Endothelial cell of umbilical vein (primary cell): ENCODE data around the gene ANKS1B. TPM values are rescaled to one million over a fixed set of nuclear protein-coding genes. Genes with fewer than 3 reads are reported as not detected.

Source experiments
- BruUV-seq: library from RNA; stranded (reverse); fragments of 400-500 nt; replicated peaks from 2 replicates; lab custom pipeline; 2021; lab: Mats Ljungman, UMichigan
- CTCF ChIA-PET: fragments of 300-600, 350-600 bp; sonication (Branson Sonifier 250); formaldehyde crosslinking; loops from one replicate; lab custom pipeline; 2021; ENCODE audit warnings: antibody characterized with exemption, inconsistent platforms; lab: Charles Lee
- POLR2A ChIA-PET: fragments of 300-600, 350-600 bp; sonication (Branson Sonifier 250); formaldehyde crosslinking; loops from one replicate; lab custom pipeline; 2021; ENCODE audit warnings: antibody characterized with exemption, inconsistent platforms; lab: Charles Lee
- DNase-seq: peaks from one replicate; pipeline ENCODE4 v3.0.0-alpha.2; 2011; ENCODE audit warnings: low read depth, low spot score
- FAIRE-seq: peaks from 2 replicates; lab custom pipeline; 2011; peaks lifted over from hg19 to GRCh38; lab: Jason Lieb, UNC
- H2AFZ ChIP-seq: 2 replicates; pipeline ENCODE4 v1.6.0; 2012; ENCODE audit warnings: low read depth, low read length, control low read depth, inconsistent platforms
- H3K27ac ChIP-seq: 2 replicates; pipeline ENCODE4 v1.5.1; 2011; ENCODE audit warnings: low read depth, mild to moderate bottlenecking, control low read depth, low read length, moderate library complexity; ENCODE audit not compliant: insufficient read depth
- H3K27me3 ChIP-seq, 2 experiments: 2 replicates each; pipeline versions ENCODE4 v1.6.0 to v1.6.1; 2011; ENCODE audit warnings: low read length in 2 of 2, mixed read lengths in 1 of 2; ENCODE audit not compliant: control insufficient read depth in 2 of 2, insufficient read depth in 2 of 2
- H3K36me3 ChIP-seq, 2 experiments: 2 replicates in 1 of 2; 3 replicates in 1 of 2; pipeline ENCODE4 v1.5.1; 2011; ENCODE audit warnings: low read length in 2 of 2, mild to moderate bottlenecking in 1 of 2, moderate library complexity in 1 of 2; ENCODE audit not compliant: control insufficient read depth in 2 of 2, insufficient read depth in 2 of 2; ENCODE audit errors: extremely low read depth in 1 of 2
- H3K4me1 ChIP-seq: 3 replicates; pipeline ENCODE4 v1.5.1; 2011; ENCODE audit warnings: mild to moderate bottlenecking, low read length; ENCODE audit not compliant: control insufficient read depth, insufficient read depth; ENCODE audit errors: extremely low read depth
- H3K4me2 ChIP-seq: 2 replicates; pipeline ENCODE4 v1.6.1; 2011; ENCODE audit warnings: low read length, control low read depth, mixed read lengths; ENCODE audit not compliant: insufficient read depth
- H3K4me3 ChIP-seq, 3 experiments: fragments of 200-600 bp in 1 of 3; sonication (generic), shearing (Covaris generic) in 1 of 3; replicated peaks in 1 of 3; 2 replicates each; pipeline ENCODE4 v1.5.1; 2011 to 2016; ENCODE audit warnings: control low read depth in 3 of 3, low read length in 3 of 3, mild to moderate bottlenecking in 2 of 3, inconsistent platforms in 1 of 3, low read depth in 1 of 3, moderate library complexity in 1 of 3; ENCODE audit not compliant: insufficient read depth in 1 of 3
- H3K79me2 ChIP-seq: 2 replicates; pipeline ENCODE4 v1.6.0; 2012; ENCODE audit warnings: low read length, inconsistent platforms; ENCODE audit not compliant: control insufficient read depth, insufficient read depth
- H3K9ac ChIP-seq: replicated peaks from 2 replicates; pipeline ENCODE3; 2011; ENCODE audit warnings: low read length, control low read depth; ENCODE audit not compliant: insufficient read depth; ENCODE audit errors: extremely low read depth
- H3K9me1 ChIP-seq: replicated peaks from 3 replicates; pipeline ENCODE4 v1.6.0; 2011; ENCODE audit warnings: mild to moderate bottlenecking, low read length; ENCODE audit not compliant: control insufficient read depth, insufficient read depth; ENCODE audit errors: extremely low read depth
- H3K9me3 ChIP-seq: replicated peaks from 2 replicates; pipeline ENCODE4 v1.5.1; 2012; ENCODE audit warnings: low read length, inconsistent platforms; ENCODE audit not compliant: control insufficient read depth, insufficient read depth
- H4K20me1 ChIP-seq: replicated peaks from 2 replicates; pipeline ENCODE3; 2011; ENCODE audit warnings: mild to moderate bottlenecking, low read length; ENCODE audit not compliant: control insufficient read depth, insufficient read depth; ENCODE audit errors: extremely low read depth
- EZH2 ChIP-seq: IDR thresholded peaks from 2 replicates; pipeline ENCODE4 v1.6.1; 2012; ENCODE audit warnings: borderline replicate concordance, low read depth, mild to moderate bottlenecking, moderate library complexity, low read length, inconsistent platforms; ENCODE audit not compliant: severe bottlenecking
- FOS ChIP-seq: IDR thresholded peaks from 2 replicates; pipeline ENCODE4 v1.6.1; 2011; ENCODE audit warnings: mild to moderate bottlenecking, low read length, moderate library complexity, borderline replicate concordance; ENCODE audit not compliant: insufficient read depth
- GATA2 ChIP-seq: IDR thresholded peaks from 2 replicates; pipeline ENCODE4 v1.7.0; 2011; ENCODE audit warnings: low read depth, mild to moderate bottlenecking, moderate library complexity, mixed read lengths, low read length; ENCODE audit not compliant: insufficient read length, insufficient read depth
- JUN ChIP-seq: IDR thresholded peaks from 2 replicates; pipeline ENCODE4 v1.6.1; 2011; ENCODE audit warnings: borderline replicate concordance, low read depth; ENCODE audit not compliant: insufficient read length, insufficient read depth
- MYC ChIP-seq: IDR thresholded peaks from one replicate; pipeline ENCODE4 v1.6.1; 2011; ENCODE audit warnings: mild to moderate bottlenecking, low read depth, low read length
- POLR2A ChIP-seq: IDR thresholded peaks from 2 replicates; pipeline ENCODE4 v1.6.1; 2012; ENCODE audit warnings: low read depth, mild to moderate bottlenecking, control low read depth, low read length
- POLR2AphosphoS5 ChIP-seq: IDR thresholded peaks from 2 replicates; pipeline ENCODE4 v1.6.1; 2012; ENCODE audit warnings: low read depth, mild to moderate bottlenecking, control low read depth, low read length, moderate library complexity; ENCODE audit not compliant: insufficient read depth
- dilution Hi-C: fragments of 300-500 bp; cut with MboI; formaldehyde crosslinking; loops from one replicate; pipeline ENCODE4 v1.15.0; 2019; ENCODE audit warnings: low sequenced_read_pairs; ENCODE audit not compliant: extremely low pct_ligation_motif_present
- intact Hi-C: fragments of 100-400 bp; cut with micrococcal nuclease; formaldehyde crosslinking; loops from one replicate; pipeline ENCODE4 v1.10.0; 2022
- polyA plus RNA-seq, 4 experiments: library from polyadenylated mRNA; depleted of rRNA in 3 of 4; stranded (reverse) in 3 of 4; unstranded in 1 of 4; fragments of >200 nt; gene quantifications; 2 replicates each; pipeline versions ENCODE4 v1.2.1 to v1.2.3, GENCODE V29; 2011 to 2012; ENCODE audit warnings: missing spikeins in 1 of 4
- total RNA-seq: library from RNA; stranded (reverse); gene quantifications from 2 replicates; pipeline ENCODE4 v1.2.3, GENCODE V29; 2021
- TF ChIP-seq, protein P1 (sequence below), 2 donors: IDR thresholded peaks; 1 replicate in 1 of 2; 2 replicates in 1 of 2; pipeline ENCODE4 v1.5.1; 2011; ENCODE audit warnings: low read length in 2 of 2, mild to moderate bottlenecking in 2 of 2, moderate library complexity in 2 of 2, control low read depth in 1 of 2, inconsistent platforms in 1 of 2, low read depth in 1 of 2; ENCODE audit not compliant: insufficient read depth in 1 of 2; ENCODE audit errors: extremely low read depth in 1 of 2
- TF ChIP-seq, protein P2 (sequence below): IDR thresholded peaks from 2 replicates; pipeline ENCODE4 v1.6.1; 2011; ENCODE audit not compliant: insufficient read depth, insufficient read length

Gene ANKS1B
- total and polyA plus RNA-seq, 2 donors (not counting 3 experiments of a cell fraction or from before 2014, with no cell fraction given): 0.15 to 0.38 TPM

DNA sequence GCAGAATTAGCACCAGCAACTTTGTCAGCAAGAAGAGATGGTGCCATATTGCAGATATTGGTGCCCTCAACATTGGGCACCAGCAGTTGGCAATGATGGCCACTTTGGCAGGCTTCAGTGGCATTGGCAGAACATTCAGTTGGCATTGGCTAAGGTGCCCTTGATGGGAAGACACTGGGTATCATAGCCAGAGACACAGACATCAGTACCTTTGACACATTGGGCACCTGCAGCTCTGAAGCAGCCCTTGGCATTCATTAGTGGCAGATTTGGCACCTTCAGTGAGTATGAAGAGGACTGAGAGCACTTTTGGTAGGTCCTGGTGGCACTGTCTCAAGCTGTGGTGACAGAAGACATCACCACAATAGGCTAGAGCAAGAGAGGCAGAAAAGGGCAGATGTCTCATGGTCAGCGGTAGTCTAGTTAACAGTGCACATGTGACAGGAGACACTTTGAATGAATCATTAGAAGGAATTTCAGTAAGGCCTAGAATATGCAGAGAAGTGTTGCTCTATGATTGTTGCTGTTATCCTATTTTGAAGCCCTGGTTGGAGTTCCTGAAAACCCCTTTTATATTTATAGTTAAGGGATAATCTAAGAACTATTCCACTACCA, 917.5 kb downstream of the ANKS1B start:
- no peak for TF ChIP-seq MYC
- TF ChIP-seq GATA2: no peak
- TF ChIP-seq, protein P1, sequence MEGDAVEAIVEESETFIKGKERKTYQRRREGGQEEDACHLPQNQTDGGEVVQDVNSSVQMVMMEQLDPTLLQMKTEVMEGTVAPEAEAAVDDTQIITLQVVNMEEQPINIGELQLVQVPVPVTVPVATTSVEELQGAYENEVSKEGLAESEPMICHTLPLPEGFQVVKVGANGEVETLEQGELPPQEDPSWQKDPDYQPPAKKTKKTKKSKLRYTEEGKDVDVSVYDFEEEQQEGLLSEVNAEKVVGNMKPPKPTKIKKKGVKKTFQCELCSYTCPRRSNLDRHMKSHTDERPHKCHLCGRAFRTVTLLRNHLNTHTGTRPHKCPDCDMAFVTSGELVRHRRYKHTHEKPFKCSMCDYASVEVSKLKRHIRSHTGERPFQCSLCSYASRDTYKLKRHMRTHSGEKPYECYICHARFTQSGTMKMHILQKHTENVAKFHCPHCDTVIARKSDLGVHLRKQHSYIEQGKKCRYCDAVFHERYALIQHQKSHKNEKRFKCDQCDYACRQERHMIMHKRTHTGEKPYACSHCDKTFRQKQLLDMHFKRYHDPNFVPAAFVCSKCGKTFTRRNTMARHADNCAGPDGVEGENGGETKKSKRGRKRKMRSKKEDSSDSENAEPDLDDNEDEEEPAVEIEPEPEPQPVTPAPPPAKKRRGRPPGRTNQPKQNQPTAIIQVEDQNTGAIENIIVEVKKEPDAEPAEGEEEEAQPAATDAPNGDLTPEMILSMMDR (IDR thresholded peaks at IDR 0.05; ENCODE audit: extremely low read depth in 1 of 2, insufficient read depth in 1 of 2, low read depth in 1 of 2, low read length in 2 of 2): no peak
- TF ChIP-seq, protein P2, sequence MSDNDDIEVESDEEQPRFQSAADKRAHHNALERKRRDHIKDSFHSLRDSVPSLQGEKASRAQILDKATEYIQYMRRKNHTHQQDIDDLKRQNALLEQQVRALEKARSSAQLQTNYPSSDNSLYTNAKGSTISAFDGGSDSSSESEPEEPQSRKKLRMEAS: no peak
- no peak overlapping the region for H3K9ac ChIP-seq
- no peak overlapping the region for H3K27ac ChIP-seq
- FAIRE-seq (no peak), DNase-seq (no peak)
- H3K79me2 ChIP-seq: no peaks in the 10 kb centered on the region
- POLR2A ChIA-PET: no interaction called here
- no TSS peak for BruUV-seq
- H2AFZ ChIP-seq: no peak overlapping the region
- H3K27me3 ChIP-seq: no peaks in the 10 kb centered on the region
- no peaks in the 10 kb centered on the region for H3K9me3 ChIP-seq
- H3K4me3 ChIP-seq: no peak overlapping the region
- intact Hi-C loops (no loop called here), dilution Hi-C loops (no loop called here)
- no peak overlapping the region for H3K4me2 ChIP-seq
- H3K9me1 ChIP-seq: no peaks in the 10 kb centered on the region
- no peaks in the 10 kb centered on the region for H3K4me1 ChIP-seq
- CTCF ChIA-PET: no interaction called here
- no peaks in the 10 kb centered on the region for H4K20me1 ChIP-seq
- H3K36me3 ChIP-seq: no peaks in the 10 kb centered on the region

DNA sequence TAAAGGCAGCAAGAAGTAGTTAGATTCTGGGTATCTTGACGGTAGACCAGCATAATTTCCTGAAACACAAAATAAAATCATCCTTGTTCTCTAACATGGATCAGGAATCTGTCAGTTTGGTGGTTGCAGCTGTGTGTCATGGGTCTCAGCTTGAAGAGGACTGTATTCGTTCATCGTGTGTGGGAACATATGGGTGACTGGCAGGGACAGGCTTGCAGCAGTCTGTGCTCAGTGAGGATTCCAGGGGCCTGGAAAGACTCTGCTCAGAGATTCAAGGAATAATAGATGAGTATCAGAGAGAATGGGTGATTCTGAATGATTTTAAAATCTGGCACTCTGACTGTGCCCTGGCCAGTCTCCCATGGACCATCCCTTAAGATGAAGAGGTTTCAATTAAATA, 918.0 kb downstream of the ANKS1B start:
- Histone ChIP-seq H3K79me2 (no peaks in the 10 kb centered on the region), H3K4me1 (no peaks in the 10 kb centered on the region), H3K9ac (no peak overlapping the region), H3K9me1 (no peaks in the 10 kb centered on the region), H3K27me3 (no peaks in the 10 kb centered on the region), H4K20me1 (no peaks in the 10 kb centered on the region), H3K4me3 (no peak overlapping the region), H3K4me2 (no peak overlapping the region), H3K27ac (no peak overlapping the region), H3K9me3 (no peaks in the 10 kb centered on the region), H3K36me3 (no peaks in the 10 kb centered on the region), H2AFZ (no peak overlapping the region)
- CTCF ChIA-PET: no interaction called here
- FAIRE-seq: no peak
- intact Hi-C loops: no loop called here
- BruUV-seq: no TSS peak
- POLR2A ChIA-PET: no interaction called here
- TF ChIP-seq, protein P2: no peak
- TF ChIP-seq, protein P1 (IDR thresholded peaks at IDR 0.05; ENCODE audit: extremely low read depth in 1 of 2, insufficient read depth in 1 of 2, low read depth in 1 of 2, low read length in 2 of 2): no peak
- TF ChIP-seq POLR2A: no peak
- TF ChIP-seq MYC: no peak
- no peak for TF ChIP-seq POLR2AphosphoS5
- no peak for TF ChIP-seq EZH2
- no peak for TF ChIP-seq GATA2
- no peak for TF ChIP-seq JUN
- no peak for TF ChIP-seq FOS
- dilution Hi-C loops: no loop called here
- DNase-seq: no peak
